Fibroblast of lung (primary cell): Measurements from ENCODE around the gene C12orf60.
"Not testable (repeated sequence)": the region's sequence is repeated elsewhere in the genome, so short reads cannot be mapped to it uniquely, and the experiment has no call there.

Source experiments
- CTCF ChIP-seq, 2 donors: IDR thresholded peaks in 1 of 2; conservative IDR thresholded peaks in 1 of 2; 1 replicate in 1 of 2; 2 replicates in 1 of 2; pipeline ENCODE4 v1.5.1; 2011 to 2012; ENCODE audit warnings: low read length in 2 of 2, control low read depth in 1 of 2, inconsistent platforms in 1 of 2, low read depth in 1 of 2, mild to moderate bottlenecking in 1 of 2
- EZH2 ChIP-seq: IDR thresholded peaks from 2 replicates; pipeline ENCODE4 v1.5.1; 2012; ENCODE audit warnings: low read length, control low read depth, mild to moderate bottlenecking; ENCODE audit errors: missing control alignments

GRCh38 chr12:14759711-14760280, 43.7 kb upstream of the C12orf60 start:
- TF ChIP-seq CTCF (conservative IDR thresholded peaks at IDR 0.05 in 1 of 2, IDR thresholded peaks at IDR 0.05 in 1 of 2; ENCODE audit: low read depth in 1 of 2, low read length in 2 of 2); EZH2: not testable (repeated sequence)
